GM23338 (cell line): ENCODE data around the gene RAD51B. TPM values are rescaled to one million over a fixed set of nuclear protein-coding genes. Genes with fewer than 3 reads are reported as not detected.

ENCODE experiments used
- ATAC-seq: fragments of 200-7000 bp; cut with Tn5 transposase; 3 replicates; pipeline ENCODE4 v1.9.1; 2020
- DNase-seq: peaks from one replicate; pipeline ENCODE4 v3.0.0-alpha.2; 2015; ENCODE audit warnings: low spot score
- H2AFZ ChIP-seq: fragments of 200-600 bp; sonication (generic); 2 replicates; pipeline ENCODE4 v1.8.0; 2016; ENCODE audit warnings: antibody characterized with exemption, mild to moderate bottlenecking, moderate library complexity
- H3F3A ChIP-seq: fragments of 200-600 bp; sonication (generic); replicated peaks from 2 replicates; pipeline ENCODE4 v1.8.0; 2017; ENCODE audit warnings: antibody characterized with exemption, mixed run types, low read depth
- H3K27ac ChIP-seq: fragments of 200-600 bp; sonication (generic); 2 replicates; pipeline ENCODE4 v1.6.1; 2016; ENCODE audit warnings: low read depth
- H3K27me3 ChIP-seq: fragments of 200-600 bp; sonication (generic); 2 replicates; pipeline ENCODE4 v1.8.0; 2016; ENCODE audit warnings: mild to moderate bottlenecking, mixed run types, moderate library complexity; ENCODE audit not compliant: insufficient read depth
- H3K36me3 ChIP-seq: fragments of 200-600 bp; sonication (generic); 2 replicates; pipeline ENCODE4 v1.8.0; 2016; ENCODE audit warnings: mild to moderate bottlenecking; ENCODE audit not compliant: insufficient read depth
- H3K4me1 ChIP-seq: fragments of 200-600 bp; sonication (generic); 2 replicates; pipeline ENCODE4 v1.8.0; 2016; ENCODE audit warnings: mild to moderate bottlenecking, moderate library complexity; ENCODE audit not compliant: insufficient read depth
- H3K4me2 ChIP-seq: fragments of 200-600 bp; sonication (generic); 2 replicates; pipeline ENCODE4 v1.7.1; 2017; ENCODE audit warnings: mixed run types
- H3K4me3 ChIP-seq: fragments of 200-600 bp; sonication (generic); 2 replicates; pipeline ENCODE4 v1.6.1; 2016; ENCODE audit warnings: mixed run types
- H3K79me2 ChIP-seq: fragments of 200-600 bp; sonication (generic); replicated peaks from 2 replicates; pipeline ENCODE4 v1.8.0; 2017; ENCODE audit warnings: mild to moderate bottlenecking; ENCODE audit not compliant: insufficient read depth
- H3K9me2 ChIP-seq: fragments of 200-600 bp; sonication (generic); 2 replicates; pipeline ENCODE4 v1.8.0; 2017; ENCODE audit not compliant: insufficient read depth
- H4K20me1 ChIP-seq: fragments of 200-600 bp; sonication (generic); replicated peaks from 2 replicates; pipeline ENCODE4 v1.8.0; 2017; ENCODE audit warnings: mild to moderate bottlenecking; ENCODE audit not compliant: insufficient read depth
- H3K27ac Mint-ChIP-seq: 2 replicates; pipeline ENCODE4 v1.8.0; 2020; ENCODE audit warnings: inconsistent platforms, mild to moderate bottlenecking, moderate library complexity, mixed read lengths
- H3K27me3 Mint-ChIP-seq: 3 replicates; pipeline ENCODE4 v1.8.0; 2022; ENCODE audit warnings: low read depth, mild to moderate bottlenecking, moderate library complexity, mixed read lengths, inconsistent platforms; ENCODE audit not compliant: insufficient read depth, poor library complexity
- H3K36me3 Mint-ChIP-seq: 3 replicates; pipeline ENCODE4 v1.8.0; 2021; ENCODE audit warnings: low read depth, mild to moderate bottlenecking, inconsistent platforms, moderate library complexity, mixed read lengths
- H3K4me1 Mint-ChIP-seq: 3 replicates; pipeline ENCODE4 v1.8.0; 2020; ENCODE audit warnings: mild to moderate bottlenecking, inconsistent platforms, mixed read lengths
- H3K4me3 Mint-ChIP-seq: 3 replicates; pipeline ENCODE4 v1.8.0; 2021; ENCODE audit warnings: moderate library complexity, mild to moderate bottlenecking, inconsistent platforms, mixed read lengths
- H3K9me3 Mint-ChIP-seq: 3 replicates; pipeline ENCODE4 v1.8.0; 2020; ENCODE audit warnings: moderate library complexity, mild to moderate bottlenecking, inconsistent platforms, mixed read lengths
- STAT1 ChIP-seq: IDR thresholded peaks from one replicate; pipeline ENCODE4 v1.6.1; 2016; ENCODE audit warnings: antibody characterized with exemption; ENCODE audit not compliant: unreplicated experiment
- ZNF331 ChIP-seq: fragments of 250-450 bp; sonication (Bioruptor Pico); IDR thresholded peaks from 2 replicates; pipeline ENCODE4 v1.5.0; 2020; ENCODE audit warnings: low read depth, mild to moderate bottlenecking, moderate library complexity
- polyA plus RNA-seq: library from polyadenylated mRNA; unstranded; fragments of >200 nt; fragmentation: Nextera tagmentation; extraction: Ambion mirVana; gene quantifications from 2 replicates; pipeline ENCODE4 v1.2.1, GENCODE V29; 2016
- total RNA-seq: library from RNA; depleted of rRNA; stranded (reverse); fragments of >200 nt; shearing (Covaris generic); gene quantifications from 2 replicates; pipeline ENCODE4 v1.2.3, GENCODE V29; 2014
- TF ChIP-seq, protein P1 (sequence below): fragments of 250-450 bp; sonication (Bioruptor Pico); IDR thresholded peaks from 2 replicates; pipeline ENCODE4 v1.5.0; 2020; ENCODE audit warnings: mild to moderate bottlenecking, moderate library complexity

Gene RAD51B
- total and polyA plus RNA-seq, 2 experiments from 2014 or later: 15.7 to 29.1 TPM

DNA sequence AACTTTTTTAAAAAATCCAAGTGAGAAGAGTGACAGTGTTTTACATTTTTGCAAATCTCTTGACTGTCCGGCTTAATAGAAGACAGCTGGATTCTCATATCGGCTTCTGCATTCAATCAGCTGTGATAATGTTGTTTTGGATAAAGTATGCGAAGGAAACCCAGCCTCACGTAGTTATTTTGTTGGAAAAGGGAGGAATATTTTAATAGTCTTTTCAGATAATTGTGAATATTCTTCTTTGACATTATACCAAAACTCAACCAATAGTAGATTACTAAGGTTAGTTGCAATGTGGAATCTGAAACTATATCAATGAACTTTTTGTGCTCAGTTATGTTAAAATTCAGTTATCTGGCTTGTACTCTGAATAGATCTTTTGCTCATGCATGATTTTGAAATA, 696.8 kb downstream of the RAD51B start (continued):
- TF ChIP-seq, protein P1, sequence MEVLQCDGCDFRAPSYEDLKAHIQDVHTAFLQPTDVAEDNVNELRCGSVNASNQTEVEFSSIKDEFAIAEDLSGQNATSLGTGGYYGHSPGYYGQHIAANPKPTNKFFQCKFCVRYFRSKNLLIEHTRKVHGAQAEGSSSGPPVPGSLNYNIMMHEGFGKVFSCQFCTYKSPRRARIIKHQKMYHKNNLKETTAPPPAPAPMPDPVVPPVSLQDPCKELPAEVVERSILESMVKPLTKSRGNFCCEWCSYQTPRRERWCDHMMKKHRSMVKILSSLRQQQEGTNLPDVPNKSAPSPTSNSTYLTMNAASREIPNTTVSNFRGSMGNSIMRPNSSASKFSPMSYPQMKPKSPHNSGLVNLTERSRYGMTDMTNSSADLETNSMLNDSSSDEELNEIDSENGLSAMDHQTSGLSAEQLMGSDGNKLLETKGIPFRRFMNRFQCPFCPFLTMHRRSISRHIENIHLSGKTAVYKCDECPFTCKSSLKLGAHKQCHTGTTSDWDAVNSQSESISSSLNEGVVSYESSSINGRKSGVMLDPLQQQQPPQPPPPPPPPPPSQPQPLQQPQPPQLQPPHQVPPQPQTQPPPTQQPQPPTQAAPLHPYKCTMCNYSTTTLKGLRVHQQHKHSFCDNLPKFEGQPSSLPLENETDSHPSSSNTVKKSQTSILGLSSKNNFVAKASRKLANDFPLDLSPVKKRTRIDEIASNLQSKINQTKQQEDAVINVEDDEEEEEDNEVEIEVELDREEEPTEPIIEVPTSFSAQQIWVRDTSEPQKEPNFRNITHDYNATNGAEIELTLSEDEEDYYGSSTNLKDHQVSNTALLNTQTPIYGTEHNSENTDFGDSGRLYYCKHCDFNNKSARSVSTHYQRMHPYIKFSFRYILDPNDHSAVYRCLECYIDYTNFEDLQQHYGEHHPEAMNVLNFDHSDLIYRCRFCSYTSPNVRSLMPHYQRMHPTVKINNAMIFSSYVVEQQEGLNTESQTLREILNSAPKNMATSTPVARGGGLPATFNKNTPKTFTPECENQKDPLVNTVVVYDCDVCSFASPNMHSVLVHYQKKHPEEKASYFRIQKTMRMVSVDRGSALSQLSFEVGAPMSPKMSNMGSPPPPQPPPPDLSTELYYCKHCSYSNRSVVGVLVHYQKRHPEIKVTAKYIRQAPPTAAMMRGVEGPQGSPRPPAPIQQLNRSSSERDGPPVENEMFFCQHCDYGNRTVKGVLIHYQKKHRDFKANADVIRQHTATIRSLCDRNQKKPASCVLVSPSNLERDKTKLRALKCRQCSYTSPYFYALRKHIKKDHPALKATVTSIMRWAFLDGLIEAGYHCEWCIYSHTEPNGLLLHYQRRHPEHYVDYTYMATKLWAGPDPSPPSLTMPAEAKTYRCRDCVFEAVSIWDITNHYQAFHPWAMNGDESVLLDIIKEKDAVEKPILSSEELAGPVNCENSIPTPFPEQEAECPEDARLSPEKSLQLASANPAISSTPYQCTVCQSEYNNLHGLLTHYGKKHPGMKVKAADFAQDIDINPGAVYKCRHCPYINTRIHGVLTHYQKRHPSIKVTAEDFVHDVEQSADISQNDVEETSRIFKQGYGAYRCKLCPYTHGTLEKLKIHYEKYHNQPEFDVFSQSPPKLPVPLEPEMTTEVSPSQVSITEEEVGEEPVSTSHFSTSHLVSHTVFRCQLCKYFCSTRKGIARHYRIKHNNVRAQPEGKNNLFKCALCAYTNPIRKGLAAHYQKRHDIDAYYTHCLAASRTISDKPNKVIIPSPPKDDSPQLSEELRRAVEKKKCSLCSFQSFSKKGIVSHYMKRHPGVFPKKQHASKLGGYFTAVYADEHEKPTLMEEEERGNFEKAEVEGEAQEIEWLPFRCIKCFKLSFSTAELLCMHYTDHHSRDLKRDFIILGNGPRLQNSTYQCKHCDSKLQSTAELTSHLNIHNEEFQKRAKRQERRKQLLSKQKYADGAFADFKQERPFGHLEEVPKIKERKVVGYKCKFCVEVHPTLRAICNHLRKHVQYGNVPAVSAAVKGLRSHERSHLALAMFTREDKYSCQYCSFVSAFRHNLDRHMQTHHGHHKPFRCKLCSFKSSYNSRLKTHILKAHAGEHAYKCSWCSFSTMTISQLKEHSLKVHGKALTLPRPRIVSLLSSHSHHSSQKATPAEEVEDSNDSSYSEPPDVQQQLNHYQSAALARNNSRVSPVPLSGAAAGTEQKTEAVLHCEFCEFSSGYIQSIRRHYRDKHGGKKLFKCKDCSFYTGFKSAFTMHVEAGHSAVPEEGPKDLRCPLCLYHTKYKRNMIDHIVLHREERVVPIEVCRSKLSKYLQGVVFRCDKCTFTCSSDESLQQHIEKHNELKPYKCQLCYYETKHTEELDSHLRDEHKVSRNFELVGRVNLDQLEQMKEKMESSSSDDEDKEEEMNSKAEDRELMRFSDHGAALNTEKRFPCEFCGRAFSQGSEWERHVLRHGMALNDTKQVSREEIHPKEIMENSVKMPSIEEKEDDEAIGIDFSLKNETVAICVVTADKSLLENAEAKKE (CRISPR knock-in tag): no peak

DNA sequence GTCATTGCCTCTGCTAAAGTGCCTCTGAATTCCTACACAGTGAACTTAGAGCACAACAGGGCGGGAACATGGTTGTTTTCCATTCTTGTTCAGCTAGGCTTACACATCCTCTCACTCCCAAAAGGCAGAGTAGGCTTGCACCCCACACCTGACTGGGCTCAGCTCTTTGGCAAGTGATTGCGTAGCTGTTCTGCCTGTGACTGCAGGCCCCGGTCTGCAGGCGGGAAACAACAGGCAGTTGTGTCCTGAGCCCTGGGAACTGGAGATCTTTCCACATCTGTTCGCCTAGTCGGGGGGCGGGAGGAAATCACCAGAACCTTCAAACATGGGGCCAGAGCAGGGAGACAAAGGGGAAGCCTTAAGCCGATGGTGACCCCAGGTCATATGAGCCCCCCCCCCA, 698.6 kb downstream of the RAD51B start:
- H3K4me1 ChIP-seq: peaks cover 15% of the 10 kb centered on the region
- no peaks in the 10 kb centered on the region for H3F3A ChIP-seq
- no peaks in the 10 kb centered on the region for H4K20me1 ChIP-seq
- Mint-ChIP-seq H3K4me1 (peaks cover 38% of the 10 kb centered on the region), H3K9me3 (no peaks in the 10 kb centered on the region), H3K4me3 (no peak overlapping the region), H3K27me3 (peaks cover 4% of the 10 kb centered on the region), H3K27ac (no peak overlapping the region), H3K36me3 (no peaks in the 10 kb centered on the region)
- no peaks in the 10 kb centered on the region for H3K79me2 ChIP-seq
- no peaks in the 10 kb centered on the region for H3K27me3 ChIP-seq
- no peak for TF ChIP-seq STAT1
- no peak for TF ChIP-seq ZNF331 (CRISPR knock-in tag)
- peaks cover 13% of the 10 kb centered on the region for H3K9me2 ChIP-seq
- H2AFZ ChIP-seq: no peak overlapping the region; the same call in 1 of the 2 replicates
- no peak overlapping the region for H3K4me3 ChIP-seq
- H3K4me2 ChIP-seq: no peak overlapping the region
- no peak overlapping the region for H3K27ac ChIP-seq
- no peaks in the 10 kb centered on the region for H3K36me3 ChIP-seq
- DNase-seq (no peak), ATAC-seq (no peak)
